Hair follicular keratinocyte (primary cell): ENCODE results near the gene NRDE2. TPM values are rescaled to one million over a fixed set of nuclear protein-coding genes. Genes with fewer than 3 reads are reported as not detected.

Experiments used
- total RNA-seq: library from RNA; depleted of rRNA; stranded (reverse); fragments of >200 nt; gene quantifications from 2 replicates; pipeline ENCODE4 v1.2.3, GENCODE V29; 2015

The NRDE2 gene
- total RNA-seq = 4.5 and 5.6 TPM in 2 replicates

GRCh38 chr14:90331497-90332270 is at the start of gene NRDE2:
NRDE2 (minus strand) TSS chr14:90331941; CDS start chr14:90331904, 37 bp downstream.

GRCh38 chr14:90256354-90257131 is 75.2 kb downstream of the NRDE2 start, which contains the start of gene PSMC1:
PSMC1 (plus strand) TSS chr14:90256553; CDS start chr14:90256598, 45 bp downstream.

Other genes with a start within 250 kb of the NRDE2 start
- gene PSMC1, start 75.4 kb downstream of the NRDE2 start, total RNA-seq = 146 and 219 TPM in 2 replicates
- 508 and 649 TPM in 2 replicates for gene CALM1, start 65.1 kb upstream of the NRDE2 start, total RNA-seq